MM.1S (cell line): ENCODE measurements around the gene TSPAN3.

ENCODE experiments used
- DNase-seq: peaks from one replicate; pipeline ENCODE4 v3.0.0-alpha.2; 2015
- H2AFZ ChIP-seq: fragments of 300-600 bp; sonication (generic); 2 replicates; pipeline ENCODE4 v1.6.0; 2016; ENCODE audit warnings: antibody characterized with exemption, low read length
- H3F3A ChIP-seq: fragments of 300-600 bp; sonication (generic); 2 replicates; pipeline ENCODE4 v1.6.1; 2016; ENCODE audit warnings: mild to moderate bottlenecking, antibody characterized with exemption, low read length, moderate library complexity, mixed read lengths; ENCODE audit not compliant: insufficient read depth
- H3K27ac ChIP-seq: fragments of 300-600 bp; sonication (generic); 2 replicates; pipeline ENCODE4 v1.5.1; 2016; ENCODE audit warnings: mild to moderate bottlenecking, low read length
- H3K27me3 ChIP-seq: fragments of 300-600 bp; sonication (generic); replicated peaks from 2 replicates; pipeline ENCODE4 v1.6.0; 2016; ENCODE audit warnings: low read length; ENCODE audit not compliant: insufficient read depth
- H3K36me3 ChIP-seq: fragments of 300-600 bp; sonication (generic); replicated peaks from 2 replicates; pipeline ENCODE4 v1.6.1; 2016; ENCODE audit warnings: mild to moderate bottlenecking, low read length, mixed read lengths; ENCODE audit not compliant: insufficient read depth
- H3K4me1 ChIP-seq: fragments of 300-600 bp; sonication (generic); 2 replicates; pipeline ENCODE4 v1.6.1; 2016; ENCODE audit warnings: low read length, mixed read lengths
- H3K4me2 ChIP-seq: fragments of 300-600 bp; sonication (generic); 2 replicates; pipeline ENCODE4 v1.6.0; 2016; ENCODE audit warnings: low read depth, low read length
- H3K4me3 ChIP-seq: fragments of 300-600 bp; sonication (generic); 2 replicates; pipeline ENCODE4 v1.5.1; 2016; ENCODE audit warnings: low read length, mixed read lengths
- H3K79me2 ChIP-seq: fragments of 300-600 bp; sonication (generic); 2 replicates; pipeline ENCODE4 v1.6.1; 2016; ENCODE audit warnings: mixed run types, low read length, mixed read lengths
- H3K9ac ChIP-seq: fragments of 300-600 bp; sonication (generic); 2 replicates; pipeline ENCODE4 v1.6.1; 2016; ENCODE audit warnings: low read length, mixed read lengths
- H3K9me2 ChIP-seq: fragments of 300-600 bp; sonication (generic); replicated peaks from 2 replicates; pipeline ENCODE4 v1.6.1; 2016; ENCODE audit warnings: mild to moderate bottlenecking, low read length, mixed read lengths; ENCODE audit not compliant: insufficient read depth
- H3K9me3 ChIP-seq: fragments of 300-600 bp; sonication (generic); replicated peaks from 2 replicates; pipeline ENCODE4 v1.6.1; 2016; ENCODE audit warnings: mild to moderate bottlenecking, low read length, mixed read lengths; ENCODE audit not compliant: insufficient read depth
- H4K20me1 ChIP-seq: fragments of 300-600 bp; sonication (generic); 2 replicates; pipeline ENCODE4 v1.6.1; 2016; ENCODE audit warnings: mild to moderate bottlenecking, low read length, moderate library complexity, mixed read lengths; ENCODE audit not compliant: insufficient read depth
- EZH2 ChIP-seq: fragments of 300-600 bp; sonication (generic); optimal IDR thresholded peaks from 2 replicates; pipeline ENCODE3; 2017; ENCODE audit warnings: low read depth, mild to moderate bottlenecking, antibody characterized with exemption, low read length, mixed read lengths
- EZH2phosphoT487 ChIP-seq: fragments of 300-600 bp; sonication (generic); IDR thresholded peaks from 2 replicates; pipeline ENCODE4 v1.6.1; 2018; ENCODE audit warnings: antibody characterized with exemption, low read length
- TF ChIP-seq, protein P1 (sequence below): fragments of 300-600 bp; sonication (generic); IDR thresholded peaks from 2 replicates; pipeline ENCODE4 v1.5.1; 2016; ENCODE audit warnings: antibody characterized with exemption, low read length, mixed read lengths

TSPAN3 gene

DNA sequence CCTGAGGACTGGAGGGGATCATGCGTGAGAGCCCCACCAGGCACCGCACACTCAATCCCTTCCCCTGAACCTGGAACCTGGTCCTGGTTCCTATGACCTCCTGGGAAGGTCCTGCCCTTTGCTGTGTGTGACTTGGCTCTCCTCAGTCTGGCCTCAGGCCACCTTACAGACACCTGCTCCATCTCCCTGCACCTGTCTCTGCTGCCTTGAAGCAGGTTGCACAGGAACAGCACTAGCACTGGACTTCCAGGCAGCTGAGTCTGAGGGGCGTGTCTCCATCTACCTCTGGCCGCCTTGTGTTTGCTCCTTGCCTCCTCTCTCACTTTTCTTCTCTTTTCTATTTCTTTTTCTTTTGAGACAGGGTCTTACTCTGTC lies 60.6 kb downstream of the TSPAN3 start:
- Histone ChIP-seq H3K4me3 (no peak overlapping the region), H3K36me3 (no peaks in the 10 kb centered on the region), H3F3A (no peaks in the 10 kb centered on the region), H3K9me2 (no peaks in the 10 kb centered on the region), H2AFZ (no peak overlapping the region), H3K9ac (no peak overlapping the region), H3K27me3 (no peaks in the 10 kb centered on the region), H3K27ac (no peak overlapping the region), H3K4me2 (no peak overlapping the region), H3K4me1 (no peaks in the 10 kb centered on the region), H4K20me1 (no peaks in the 10 kb centered on the region), H3K79me2 (no peaks in the 10 kb centered on the region), H3K9me3 (no peaks in the 10 kb centered on the region)
- no peak for DNase-seq
- no peak for TF ChIP-seq EZH2
- no peak for TF ChIP-seq EZH2phosphoT487
- TF ChIP-seq, protein P1, sequence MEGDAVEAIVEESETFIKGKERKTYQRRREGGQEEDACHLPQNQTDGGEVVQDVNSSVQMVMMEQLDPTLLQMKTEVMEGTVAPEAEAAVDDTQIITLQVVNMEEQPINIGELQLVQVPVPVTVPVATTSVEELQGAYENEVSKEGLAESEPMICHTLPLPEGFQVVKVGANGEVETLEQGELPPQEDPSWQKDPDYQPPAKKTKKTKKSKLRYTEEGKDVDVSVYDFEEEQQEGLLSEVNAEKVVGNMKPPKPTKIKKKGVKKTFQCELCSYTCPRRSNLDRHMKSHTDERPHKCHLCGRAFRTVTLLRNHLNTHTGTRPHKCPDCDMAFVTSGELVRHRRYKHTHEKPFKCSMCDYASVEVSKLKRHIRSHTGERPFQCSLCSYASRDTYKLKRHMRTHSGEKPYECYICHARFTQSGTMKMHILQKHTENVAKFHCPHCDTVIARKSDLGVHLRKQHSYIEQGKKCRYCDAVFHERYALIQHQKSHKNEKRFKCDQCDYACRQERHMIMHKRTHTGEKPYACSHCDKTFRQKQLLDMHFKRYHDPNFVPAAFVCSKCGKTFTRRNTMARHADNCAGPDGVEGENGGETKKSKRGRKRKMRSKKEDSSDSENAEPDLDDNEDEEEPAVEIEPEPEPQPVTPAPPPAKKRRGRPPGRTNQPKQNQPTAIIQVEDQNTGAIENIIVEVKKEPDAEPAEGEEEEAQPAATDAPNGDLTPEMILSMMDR: no peak

DNA sequence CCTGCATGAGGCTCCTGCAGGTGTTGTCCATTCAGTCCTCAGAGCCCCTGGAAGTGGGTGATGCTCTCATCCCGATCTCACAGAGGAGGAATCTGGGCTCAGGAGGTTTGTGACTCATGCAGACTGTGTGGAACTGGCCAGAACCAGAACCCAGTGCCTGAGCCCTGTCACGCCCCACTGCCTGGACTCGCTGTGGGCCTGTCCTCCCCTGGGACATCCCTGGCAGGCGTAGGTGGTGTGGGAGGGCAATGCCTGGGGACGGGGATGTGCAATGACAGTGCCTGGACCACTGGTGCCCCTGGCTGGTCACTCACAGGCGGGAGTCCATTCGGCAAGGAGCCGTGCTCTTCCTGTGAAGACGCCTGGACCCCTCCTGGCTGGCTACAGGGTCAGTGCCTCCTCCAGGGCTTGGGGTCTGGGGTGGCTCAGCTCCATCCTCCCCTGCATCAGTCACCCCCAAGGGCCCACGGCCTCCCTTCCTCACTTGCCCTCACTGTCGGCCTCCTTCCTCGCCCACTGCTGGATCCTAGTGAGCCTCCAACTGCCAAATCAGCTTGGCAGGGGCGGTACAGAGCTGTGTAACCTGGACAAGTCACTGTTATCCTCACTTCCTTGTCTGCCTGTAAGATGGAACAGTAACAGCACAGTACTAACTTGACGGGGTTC lies 61.1 kb downstream of the TSPAN3 start:
- Histone ChIP-seq H3K79me2 (no peaks in the 10 kb centered on the region), H4K20me1 (no peaks in the 10 kb centered on the region), H2AFZ (no peak overlapping the region), H3K36me3 (no peaks in the 10 kb centered on the region), H3K27ac (no peak overlapping the region), H3K9me3 (no peaks in the 10 kb centered on the region), H3K9ac (no peak overlapping the region), H3K4me3 (no peak overlapping the region), H3K4me1 (no peaks in the 10 kb centered on the region), H3K9me2 (no peaks in the 10 kb centered on the region), H3F3A (no peaks in the 10 kb centered on the region), H3K4me2 (no peak overlapping the region), H3K27me3 (no peaks in the 10 kb centered on the region)
- TF ChIP-seq, protein P1: no peak
- TF ChIP-seq EZH2phosphoT487: no peak
- no peak for TF ChIP-seq EZH2
- no peak for DNase-seq

DNA sequence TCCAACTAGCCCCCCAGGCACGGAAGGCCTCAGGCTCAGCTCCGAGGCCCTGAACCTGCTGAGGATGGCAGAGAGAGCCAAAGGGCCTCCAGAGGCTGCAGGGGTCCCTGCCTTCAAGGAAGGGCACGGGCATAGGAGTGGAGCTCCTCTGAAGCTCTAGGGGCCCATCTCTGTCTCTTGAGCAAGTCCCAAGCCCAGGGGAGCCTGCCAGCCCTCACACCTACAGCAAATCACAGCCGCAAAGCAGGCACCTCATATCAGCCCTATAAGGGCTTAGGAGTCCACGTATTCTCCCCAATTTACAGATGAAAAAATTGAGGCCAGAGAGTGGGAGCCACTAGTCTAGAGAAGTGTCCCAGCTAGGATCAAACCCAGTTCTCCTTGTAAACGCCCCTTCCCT lies 61.7 kb downstream of the TSPAN3 start:
- Histone ChIP-seq H3K27me3 (no peaks in the 10 kb centered on the region), H3K9ac (no peak overlapping the region), H3K79me2 (no peaks in the 10 kb centered on the region), H3K27ac (no peak overlapping the region), H3K36me3 (no peaks in the 10 kb centered on the region), H2AFZ (no peak overlapping the region), H3F3A (no peaks in the 10 kb centered on the region), H3K4me1 (no peaks in the 10 kb centered on the region), H3K4me2 (no peak overlapping the region), H4K20me1 (no peaks in the 10 kb centered on the region), H3K9me2 (no peaks in the 10 kb centered on the region), H3K9me3 (no peaks in the 10 kb centered on the region), H3K4me3 (no peak overlapping the region)
- TF ChIP-seq, protein P1: no peak
- TF ChIP-seq EZH2phosphoT487 (no peak), EZH2 (no peak)
- no peak for DNase-seq
